ENCODE results near the gene SLC15A1. TPM values are rescaled to one million over a fixed set of nuclear protein-coding genes. Genes with fewer than 3 reads are reported as not detected.

Gene SLC15A1
- polyA plus RNA-seq, 6 donors from 2014 or later, result not detected

- DNase-seq, result no peak
- Mint-ChIP-seq H3K9me3 (peaks cover 0 to under 1% (median 0%) of the 10 kb centered on the region in 7 donors), H3K4me3 (no peak overlapping the region), H3K27ac (no peak overlapping the region), H3K27me3 (peaks cover 8 to 27% (median 9%) of the 10 kb centered on the region in 3 donors), H3K4me1 (no peaks in the 10 kb centered on the region), H3K36me3 (no peaks in the 10 kb centered on the region)
- ATAC-seq (ENCODE audit: low read depth in 2 of 2), result no peak
Observed at GRCh38 chr13:98775844-98776598, 23.5 kb upstream of the SLC15A1 start.

DNA sequence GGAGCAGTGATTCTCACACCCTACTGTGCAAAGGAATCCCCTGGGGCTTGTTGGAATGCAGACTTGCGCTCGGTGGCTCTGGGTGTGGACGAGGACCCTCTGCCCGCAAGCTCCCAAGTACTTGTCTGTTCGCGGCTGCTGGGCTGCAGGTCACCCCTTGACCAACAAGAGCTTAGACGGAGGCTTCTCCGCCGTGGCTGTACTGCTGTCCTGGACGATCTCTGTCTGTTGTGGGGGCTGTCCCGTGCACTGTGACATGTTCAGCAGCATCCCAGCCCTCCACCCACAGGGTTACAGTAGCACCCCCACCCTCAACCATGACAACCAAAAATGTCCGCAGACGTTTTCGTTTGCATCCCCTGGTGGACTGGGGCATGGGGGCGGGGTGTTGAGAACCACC lies 22.9 kb upstream of the SLC15A1 start:
- no peak overlapping the region for H3K27ac Mint-ChIP-seq
- H3K36me3 Mint-ChIP-seq, result no peaks in the 10 kb centered on the region
- ATAC-seq (ENCODE audit: low read depth in 2 of 2) (no peak), DNase-seq (no peak)
- H3K4me1 Mint-ChIP-seq, result no peaks in the 10 kb centered on the region
- H3K27me3 Mint-ChIP-seq, result peaks cover 5 to 22% (median 6%) of the 10 kb centered on the region in 3 donors
- no peak overlapping the region for H3K4me3 Mint-ChIP-seq
- H3K9me3 Mint-ChIP-seq, result peaks cover 0 to 2% (median 0%) of the 10 kb centered on the region in 7 donors

GRCh38 chr13:98774776-98775175 lies 22.3 kb upstream of the SLC15A1 start:
- Mint-ChIP-seq H3K4me3 (no peak overlapping the region), H3K9me3 (peaks cover 0 to 8% (median 0%) of the 10 kb centered on the region in 7 donors), H3K27ac (no peak overlapping the region), H3K27me3 (peaks cover 6 to 21% (median 8%) of the 10 kb centered on the region in 3 donors), H3K36me3 (no peaks in the 10 kb centered on the region), H3K4me1 (no peaks in the 10 kb centered on the region)
- no peak for DNase-seq
- no peak for ATAC-seq (ENCODE audit: low read depth in 2 of 2)

DNA sequence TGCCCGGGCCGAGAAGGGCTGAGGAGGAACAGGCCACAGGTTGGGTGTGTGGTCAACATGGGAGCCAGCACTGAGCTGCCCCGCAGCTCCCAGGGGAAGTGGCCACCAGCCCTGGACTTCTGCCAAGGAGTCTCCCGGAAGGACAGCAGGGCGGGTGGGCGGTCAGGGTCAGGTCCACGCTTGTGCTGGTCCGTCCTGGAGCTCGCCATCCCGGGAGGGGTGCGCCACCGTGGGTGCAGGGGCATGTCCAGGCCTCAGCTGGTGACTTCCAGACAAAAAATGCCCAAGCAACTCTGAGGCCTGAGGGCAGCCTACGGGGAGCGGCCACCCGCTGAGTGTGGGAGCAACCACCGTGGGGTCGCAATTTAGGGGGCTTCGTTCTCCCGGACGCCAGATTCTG lies 21.4 kb upstream of the SLC15A1 start:
- Mint-ChIP-seq H3K4me1 (no peaks in the 10 kb centered on the region), H3K4me3 (no peak overlapping the region), H3K27ac (no peak overlapping the region), H3K9me3 (peaks cover 0 to 17% (median 0%) of the 10 kb centered on the region in 7 donors), H3K36me3 (peaks cover 0 to 5% of the 10 kb centered on the region in 2 donors), H3K27me3 (peaks cover 6 to 13% (median 12%) of the 10 kb centered on the region in 3 donors)
- ATAC-seq (ENCODE audit: low read depth in 2 of 2), result no peak
- no peak for DNase-seq

DNA sequence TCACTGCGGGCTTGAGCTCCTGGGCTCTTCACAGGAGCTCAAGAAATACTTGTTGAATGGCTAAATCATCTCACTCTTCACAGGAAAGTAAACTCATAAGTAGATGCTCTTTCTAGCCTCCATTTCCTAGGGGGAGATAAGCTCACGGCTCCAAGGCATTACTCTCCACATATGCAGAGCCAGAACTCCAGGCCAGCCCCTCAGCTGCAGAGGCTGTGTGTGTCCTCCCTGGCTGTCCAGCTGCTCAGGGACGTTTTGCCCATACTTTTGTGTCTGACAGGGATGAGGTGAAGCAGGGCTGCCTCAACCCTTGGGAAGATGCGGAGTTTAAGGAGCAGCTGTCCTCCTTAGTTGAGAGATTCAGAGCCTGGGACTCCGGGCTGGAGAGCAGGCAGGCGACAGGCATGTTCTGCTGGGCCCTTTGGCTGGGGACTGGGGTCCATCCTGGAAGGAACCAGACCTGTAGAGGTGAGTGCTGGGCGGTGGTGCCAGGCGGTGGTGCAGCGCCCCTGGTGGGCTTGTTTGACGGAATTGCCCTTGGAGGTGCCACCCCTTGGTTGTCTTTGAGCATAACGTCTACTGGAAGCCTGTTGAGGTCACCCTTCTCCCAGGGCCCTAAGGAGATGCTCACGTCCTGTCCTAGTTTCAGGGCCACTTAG lies 20.5 kb upstream of the SLC15A1 start:
- Mint-ChIP-seq H3K27ac (peak overlapping the region in 1 of 6 donors; percentile 53), H3K9me3 (peaks cover 0 to 17% (median 0%) of the 10 kb centered on the region in 7 donors), H3K27me3 (peaks cover 6 to 17% (median 12%) of the 10 kb centered on the region in 3 donors), H3K4me3 (no peak overlapping the region), H3K36me3 (peaks cover 0 to 5% of the 10 kb centered on the region in 2 donors), H3K4me1 (no peaks in the 10 kb centered on the region)
- no peak for DNase-seq
- ATAC-seq (ENCODE audit: low read depth in 2 of 2), result no peak

GRCh38 chr13:98771838-98772611 lies 19.6 kb upstream of the SLC15A1 start:
- peaks cover 6 to 14% (median 12%) of the 10 kb centered on the region in 3 donors for H3K27me3 Mint-ChIP-seq
- H3K36me3 Mint-ChIP-seq, result peaks cover 0 to 5% of the 10 kb centered on the region in 2 donors
- DNase-seq (no peak), ATAC-seq (ENCODE audit: low read depth in 2 of 2) (no peak)
- H3K27ac Mint-ChIP-seq, result no peak overlapping the region
- H3K4me3 Mint-ChIP-seq, result no peak overlapping the region
- H3K4me1 Mint-ChIP-seq, result no peaks in the 10 kb centered on the region
- peaks cover 0 to 17% (median 0%) of the 10 kb centered on the region in 7 donors for H3K9me3 Mint-ChIP-seq

DNA sequence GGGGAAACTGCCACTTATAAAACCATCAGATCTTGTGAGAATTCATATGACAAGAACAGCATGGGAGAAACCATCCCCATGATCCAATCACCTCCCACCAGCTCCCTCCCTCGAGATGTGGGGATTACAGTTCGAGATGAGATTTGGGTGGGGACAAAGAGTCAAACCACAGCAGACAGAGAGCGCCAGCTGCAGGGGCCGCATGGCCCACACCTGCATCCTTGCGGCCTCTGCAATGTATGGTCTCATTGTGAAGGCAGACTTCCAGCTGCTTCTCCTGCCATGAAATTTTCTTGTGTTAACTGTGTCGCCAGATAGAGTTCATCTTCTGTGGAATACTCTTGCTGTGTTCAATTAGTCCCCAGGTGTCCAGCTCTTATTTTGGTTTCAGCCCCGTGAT lies 17.3 kb upstream of the SLC15A1 start:
- no peak for ATAC-seq (ENCODE audit: low read depth in 2 of 2)
- DNase-seq, result no peak
- H3K4me1 Mint-ChIP-seq, result no peaks in the 10 kb centered on the region
- H3K27ac Mint-ChIP-seq, result no peak overlapping the region
- H3K36me3 Mint-ChIP-seq, result peaks cover 0 to 5% of the 10 kb centered on the region in 2 donors
- peaks cover 14 to 20% (median 18%) of the 10 kb centered on the region in 3 donors for H3K27me3 Mint-ChIP-seq
- H3K9me3 Mint-ChIP-seq, result peaks cover 0 to 17% (median 0%) of the 10 kb centered on the region in 7 donors
- no peak overlapping the region for H3K4me3 Mint-ChIP-seq

- ATAC-seq (ENCODE audit: low read depth in 2 of 2) (no peak), DNase-seq (no peak)
- Mint-ChIP-seq H3K9me3 (peaks cover 0 to 17% (median 0%) of the 10 kb centered on the region in 7 donors), H3K4me1 (no peaks in the 10 kb centered on the region), H3K36me3 (peaks cover 0 to 5% of the 10 kb centered on the region in 2 donors), H3K27ac (no peak overlapping the region), H3K4me3 (no peak overlapping the region), H3K27me3 (peaks cover 14 to 25% (median 18%) of the 10 kb centered on the region in 3 donors)
Observed at GRCh38 chr13:98768522-98768921, 16.1 kb upstream of the SLC15A1 start.

DNA sequence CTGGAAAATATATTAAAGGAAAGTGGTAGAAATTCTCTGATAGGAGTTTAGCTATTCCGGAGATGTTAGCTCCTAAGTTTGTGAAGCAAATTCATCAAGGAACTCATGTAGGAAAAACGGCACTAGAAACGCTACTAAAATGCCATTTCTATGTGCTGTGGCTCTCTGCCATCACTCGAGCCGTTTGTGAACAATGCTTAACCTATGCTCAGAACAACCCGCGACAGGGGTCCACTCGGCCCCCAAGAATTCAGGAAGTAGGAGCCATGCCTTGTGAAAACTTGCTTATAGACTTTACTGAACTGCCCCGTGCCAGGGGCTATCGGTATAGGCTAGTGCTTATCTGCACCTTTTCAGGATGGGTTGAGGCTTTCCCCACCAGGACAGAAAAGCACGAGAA lies 14.2 kb upstream of the SLC15A1 start:
- no peak for ATAC-seq (ENCODE audit: low read depth in 2 of 2)
- Mint-ChIP-seq H3K27me3 (peaks cover 18 to 25% (median 19%) of the 10 kb centered on the region in 3 donors), H3K27ac (no peak overlapping the region), H3K4me1 (peaks cover 0 to 2% (median 0%) of the 10 kb centered on the region in 3 donors), H3K4me3 (no peak overlapping the region), H3K9me3 (peaks cover 0 to 22% (median 0%) of the 10 kb centered on the region in 7 donors), H3K36me3 (peaks cover 0 to 5% of the 10 kb centered on the region in 2 donors)
- DNase-seq, result no peak

DNA sequence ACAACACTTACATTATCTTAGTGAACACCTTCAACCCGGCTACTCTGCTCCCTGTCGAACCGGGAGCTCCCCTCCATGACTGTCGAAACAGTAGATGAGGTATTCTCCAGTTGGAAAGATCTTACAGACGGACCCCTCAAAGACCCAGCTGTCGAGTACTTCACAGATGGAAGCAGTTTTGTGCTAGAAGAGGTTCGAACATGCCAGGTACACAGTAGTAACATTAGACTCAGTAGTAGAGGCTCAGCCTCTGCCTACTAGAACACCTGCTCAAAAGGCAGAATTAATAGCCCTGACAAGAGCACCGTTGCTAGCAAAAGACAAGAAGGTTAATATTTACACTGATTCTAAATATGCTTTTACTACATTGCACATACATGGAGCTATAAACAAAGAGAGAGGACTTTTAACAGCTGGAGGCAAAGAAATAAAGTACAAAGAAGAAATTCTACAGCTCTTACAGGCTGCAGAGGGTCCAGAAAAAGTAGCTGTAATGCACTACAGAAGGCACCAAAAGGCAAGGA lies 13.6 kb upstream of the SLC15A1 start:
- DNase-seq (no peak), ATAC-seq (ENCODE audit: low read depth in 2 of 2) (no peak)
- Mint-ChIP-seq H3K27me3 (peaks cover 18 to 25% (median 18%) of the 10 kb centered on the region in 3 donors), H3K27ac (no peak overlapping the region), H3K4me3 (no peak overlapping the region), H3K9me3 (peaks cover 0 to 28% (median 4%) of the 10 kb centered on the region in 7 donors), H3K4me1 (peaks cover 0 to 7% (median 0%) of the 10 kb centered on the region in 3 donors), H3K36me3 (peaks cover 2 to 5% of the 10 kb centered on the region in 2 donors)

GRCh38 chr13:98761986-98762616 lies 9.6 kb upstream of the SLC15A1 start:
- H3K4me1 Mint-ChIP-seq, result peaks cover 0 to 7% (median 0%) of the 10 kb centered on the region in 3 donors
- H3K4me3 Mint-ChIP-seq, result no peak overlapping the region
- no peak for ATAC-seq (ENCODE audit: low read depth in 2 of 2)
- DNase-seq, result no peak
- H3K27ac Mint-ChIP-seq, result no peak overlapping the region
- H3K27me3 Mint-ChIP-seq, result peaks cover 16 to 34% (median 20%) of the 10 kb centered on the region in 3 donors
- H3K9me3 Mint-ChIP-seq, result peaks cover 7 to 28% (median 16%) of the 10 kb centered on the region in 7 donors
- H3K36me3 Mint-ChIP-seq, result peaks cover 4 to 12% of the 10 kb centered on the region in 2 donors

DNA sequence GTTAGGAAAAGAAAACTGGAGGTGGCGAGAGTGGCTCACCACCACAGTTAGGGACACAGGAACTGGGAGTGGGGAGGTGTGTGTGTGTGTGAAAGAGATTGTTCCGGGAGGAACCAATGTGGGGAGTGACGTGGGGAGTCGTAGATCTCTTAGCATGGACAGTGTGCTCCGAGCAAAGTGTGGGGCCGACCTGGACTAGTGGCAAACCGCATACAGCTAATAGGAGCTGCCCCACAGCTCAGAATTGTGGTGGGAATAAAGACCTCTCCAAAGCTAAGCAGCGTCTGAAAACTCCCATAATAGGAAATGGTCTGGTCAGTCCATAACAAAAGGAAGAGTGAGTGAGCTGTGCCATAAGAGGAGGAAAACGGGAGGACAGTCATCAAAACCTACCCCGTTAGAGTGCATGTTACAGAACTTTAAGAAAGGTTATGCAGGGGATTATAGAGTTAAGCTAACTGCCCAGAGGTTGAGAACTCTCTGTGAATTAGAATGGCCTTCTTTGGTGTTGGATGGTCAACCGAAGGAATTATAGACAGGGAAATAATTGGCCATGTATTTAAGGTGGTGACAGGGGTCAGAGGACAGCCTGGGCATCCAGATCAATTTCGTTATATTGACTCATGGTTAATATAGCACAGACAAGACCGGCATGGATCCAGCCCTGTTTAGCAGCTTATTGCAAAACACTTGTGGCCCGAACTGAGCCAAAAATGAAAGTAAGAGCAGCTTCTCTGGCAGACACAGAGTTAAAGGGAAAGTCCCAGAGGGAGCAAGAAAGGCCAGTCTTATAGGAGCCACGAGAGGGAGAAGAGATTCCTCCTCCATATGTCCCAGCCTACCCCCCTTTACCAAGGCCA lies 8.9 kb upstream of the SLC15A1 start:
- Mint-ChIP-seq H3K4me3 (peak overlapping the region in 1 of 8 donors; percentile 72), H3K9me3 (peaks cover 7 to 28% (median 16%) of the 10 kb centered on the region in 7 donors), H3K27ac (no peak overlapping the region), H3K27me3 (peaks cover 20 to 40% (median 25%) of the 10 kb centered on the region in 3 donors), H3K36me3 (peaks cover 4 to 12% of the 10 kb centered on the region in 2 donors), H3K4me1 (peaks cover 0 to 7% (median 0%) of the 10 kb centered on the region in 3 donors)
- DNase-seq, result no peak
- ATAC-seq (ENCODE audit: low read depth in 2 of 2), result no peak

Data from naive B cell (primary cell).